SU-DHL-6 (cell line): Measurements from ENCODE around the gene MTHFSD.

ENCODE experiments used
- H2AFZ ChIP-seq: fragments of 200-600 bp; sonication (generic); 2 replicates; pipeline ENCODE4 v1.6.1; 2014; ENCODE audit warnings: low read depth, mild to moderate bottlenecking, moderate library complexity, mixed read lengths, antibody characterized with exemption, low read length; ENCODE audit not compliant: severe bottlenecking
- H3F3A ChIP-seq: fragments of 200-600 bp; shearing (Covaris generic); 2 replicates; pipeline ENCODE4 v1.6.0; 2016; ENCODE audit warnings: antibody characterized with exemption, mild to moderate bottlenecking; ENCODE audit not compliant: insufficient read depth
- H3K27ac ChIP-seq: fragments of 200-600 bp; sonication (generic); 2 replicates; pipeline ENCODE4 v1.5.1; 2016; ENCODE audit warnings: low read depth, mild to moderate bottlenecking, low read length, moderate library complexity, mixed read lengths
- H3K27me3 ChIP-seq: fragments of 200-600 bp; sonication (generic), shearing (Covaris generic); 2 replicates; pipeline ENCODE4 v1.6.0; 2014; ENCODE audit warnings: mild to moderate bottlenecking, low read length
- H3K36me3 ChIP-seq: fragments of 200-600 bp; sonication (generic); 2 replicates; pipeline ENCODE4 v1.6.1; 2014; ENCODE audit warnings: mild to moderate bottlenecking, low read length, mixed read lengths
- H3K4me2 ChIP-seq: fragments of 300-600, 200-600 bp; shearing (Covaris generic), sonication (generic); 2 replicates; pipeline ENCODE4 v1.6.0; 2014; ENCODE audit warnings: low read length, low read depth, mild to moderate bottlenecking; ENCODE audit not compliant: poor library complexity, severe bottlenecking
- H3K4me3 ChIP-seq: fragments of 200-600 bp; sonication (generic); 2 replicates; pipeline ENCODE4 v1.5.1; 2014; ENCODE audit warnings: antibody characterized with exemption, low read length, mild to moderate bottlenecking, mixed read lengths; ENCODE audit not compliant: insufficient read depth, poor library complexity, severe bottlenecking
- H3K79me2 ChIP-seq: fragments of 200-600 bp; sonication (generic); 2 replicates; pipeline ENCODE4 v1.6.1; 2014; ENCODE audit warnings: mild to moderate bottlenecking, low read length, moderate library complexity; ENCODE audit not compliant: insufficient read depth
- H3K9ac ChIP-seq: fragments of 200-600 bp; sonication (generic); 2 replicates; pipeline ENCODE4 v1.7.0; 2014; ENCODE audit warnings: mild to moderate bottlenecking, low read length
- H3K9me2 ChIP-seq: fragments of 200-600 bp; sonication (generic); replicated peaks from 2 replicates; pipeline ENCODE4 v1.6.1; 2014; ENCODE audit warnings: low read length; ENCODE audit not compliant: insufficient read depth
- H3K9me3 ChIP-seq: fragments of 200-600 bp; sonication (generic); 2 replicates; pipeline ENCODE4 v1.6.1; 2014; ENCODE audit warnings: low read length, mixed read lengths; ENCODE audit not compliant: insufficient read depth
- H4K20me1 ChIP-seq: fragments of 200-600 bp; sonication (generic); 2 replicates; pipeline ENCODE4 v1.6.1; 2014; ENCODE audit warnings: low read depth, mild to moderate bottlenecking, antibody characterized with exemption, low read length, moderate library complexity, mixed read lengths
- CTCF ChIP-seq: fragments of 200-600 bp; sonication (generic); IDR thresholded peaks from one replicate; pipeline ENCODE4 v1.5.1; 2017; ENCODE audit warnings: antibody characterized with exemption, mild to moderate bottlenecking, low read length, moderate library complexity; ENCODE audit not compliant: insufficient read depth, poor library complexity, severe bottlenecking
- EZH2phosphoT487 ChIP-seq: fragments of 200-600 bp; sonication (generic), shearing (Covaris generic); conservative IDR thresholded peaks from 2 replicates; pipeline ENCODE4 v1.6.1; 2018; ENCODE audit warnings: mild to moderate bottlenecking, antibody characterized with exemption, low read length, moderate library complexity, mixed read lengths

The MTHFSD gene

GRCh38 chr16:86563469-86564345 is 8.7 kb upstream of the MTHFSD start:
- H3K27ac ChIP-seq = no peak overlapping the region
- no peaks in the 10 kb centered on the region for H3K27me3 ChIP-seq
- H3K9me3 ChIP-seq = no peaks in the 10 kb centered on the region
- peak overlapping the region; percentile 27 for H3K4me2 ChIP-seq
- H3K79me2 ChIP-seq = no peaks in the 10 kb centered on the region
- no peak overlapping the region for H2AFZ ChIP-seq
- H3K4me3 ChIP-seq = no peak overlapping the region
- no peaks in the 10 kb centered on the region for H4K20me1 ChIP-seq
- H3F3A ChIP-seq = no peaks in the 10 kb centered on the region
- no peaks in the 10 kb centered on the region for H3K9me2 ChIP-seq
- no peak overlapping the region for H3K9ac ChIP-seq
- no peaks in the 10 kb centered on the region for H3K36me3 ChIP-seq
- TF ChIP-seq EZH2phosphoT487 = no peak
- peak; percentile 98 for TF ChIP-seq CTCF

GRCh38 chr16:86562356-86562755 is 7.3 kb upstream of the MTHFSD start:
- H3K36me3 ChIP-seq = no peaks in the 10 kb centered on the region
- H3K9me2 ChIP-seq = no peaks in the 10 kb centered on the region
- no peaks in the 10 kb centered on the region for H3K9me3 ChIP-seq
- no peaks in the 10 kb centered on the region for H3F3A ChIP-seq
- H2AFZ ChIP-seq = no peak overlapping the region
- no peak overlapping the region for H3K4me3 ChIP-seq
- H3K9ac ChIP-seq = no peak overlapping the region
- no peak for TF ChIP-seq CTCF
- TF ChIP-seq EZH2phosphoT487 = no peak
- no peak overlapping the region for H3K27ac ChIP-seq
- no peak overlapping the region for H3K4me2 ChIP-seq
- H3K27me3 ChIP-seq = no peaks in the 10 kb centered on the region
- H4K20me1 ChIP-seq = no peaks in the 10 kb centered on the region
- no peaks in the 10 kb centered on the region for H3K79me2 ChIP-seq

- H3K9me2 ChIP-seq = no peaks in the 10 kb centered on the region
- H3F3A ChIP-seq = no peaks in the 10 kb centered on the region
- no peaks in the 10 kb centered on the region for H4K20me1 ChIP-seq
- H3K27me3 ChIP-seq = no peaks in the 10 kb centered on the region
- H3K36me3 ChIP-seq = no peaks in the 10 kb centered on the region
- H3K27ac ChIP-seq = no peak overlapping the region
- no peak overlapping the region for H3K9ac ChIP-seq
- no peak overlapping the region for H3K4me3 ChIP-seq
- H3K4me2 ChIP-seq = no peak overlapping the region
- no peak overlapping the region for H2AFZ ChIP-seq
- no peaks in the 10 kb centered on the region for H3K9me3 ChIP-seq
- H3K79me2 ChIP-seq = no peaks in the 10 kb centered on the region
- TF ChIP-seq CTCF (no peak), EZH2phosphoT487 (no peak)
Measured at GRCh38 chr16:86559802-86560305, 4.8 kb upstream of the MTHFSD start.
